B cell (primary cell): ENCODE results near the gene ATRIP. TPM values are rescaled to one million over a fixed set of nuclear protein-coding genes. Genes with fewer than 3 reads are reported as not detected.
"Not testable (repeated sequence)": the region's sequence is repeated elsewhere in the genome, so short reads cannot be mapped to it uniquely, and the experiment has no call there.

Experiments
- ATAC-seq: fragments of 200-7000 bp; cut with Tn5 transposase; one replicate; pipeline ENCODE4 v1.10.0; 2021; ENCODE audit warnings: low read depth, mild to moderate bottlenecking, moderate number of reproducible peaks, moderate library complexity
- CTCF ChIA-PET: fragments of 350-600 bp; sonication (Branson Sonifier 250); formaldehyde crosslinking; loops from one replicate; lab custom pipeline; 2021; ENCODE audit warnings: antibody characterized with exemption, inconsistent platforms; lab: Charles Lee
- POLR2A ChIA-PET: fragments of 350-600 bp; sonication (Branson Sonifier 250); formaldehyde crosslinking; loops from one replicate; lab custom pipeline; 2021; ENCODE audit warnings: antibody characterized with exemption; lab: Charles Lee
- DNase-seq: peaks from one replicate; pipeline ENCODE4 v3.0.0; 2013
- H2AFZ ChIP-seq: 2 replicates; pipeline ENCODE4 v1.6.1; 2012; ENCODE audit warnings: mild to moderate bottlenecking, low read depth, low read length; ENCODE audit not compliant: insufficient read depth, poor library complexity, severe bottlenecking
- H3K27ac ChIP-seq, 2 donors: 1 replicate in 1 of 2; 2 replicates in 1 of 2; pipeline ENCODE4 v1.5.1; 2012 to 2013; ENCODE audit warnings: low read length in 2 of 2, mild to moderate bottlenecking in 2 of 2, moderate library complexity in 1 of 2
- H3K27me3 ChIP-seq, 4 experiments: fragments of 200-600 bp in 1 of 4; sonication (generic) in 1 of 4; replicated peaks in 1 of 4; 1 replicate in 2 of 4; 2 replicates in 2 of 4; pipeline versions ENCODE4 v1.6.1 to v1.7.0; 2013 to 2016; ENCODE audit warnings: low read length in 3 of 4, mild to moderate bottlenecking in 2 of 4, mixed read lengths in 1 of 4, moderate library complexity in 1 of 4; ENCODE audit not compliant: insufficient read depth in 4 of 4, control insufficient read depth in 3 of 4; ENCODE audit errors: control extremely low read depth in 1 of 4
- H3K36me3 ChIP-seq, 2 experiments: replicated peaks in 1 of 2; 1 replicate in 1 of 2; 2 replicates in 1 of 2; pipeline versions ENCODE4 v1.6.1 to v1.7.1; 2013; ENCODE audit warnings: low read length in 1 of 2; ENCODE audit not compliant: insufficient read depth in 2 of 2, control insufficient read depth in 1 of 2; ENCODE audit errors: control extremely low read depth in 1 of 2, extremely low read depth in 1 of 2
- H3K4me1 ChIP-seq, 2 donors: fragments of 200-600 bp in 1 of 2; sonication (generic) in 1 of 2; 1 replicate in 1 of 2; 2 replicates in 1 of 2; pipeline versions ENCODE4 v1.5.1 to v1.6.1; 2013 to 2017; ENCODE audit warnings: low read length in 2 of 2; ENCODE audit not compliant: control insufficient read depth in 2 of 2, insufficient read depth in 2 of 2
- H3K4me2 ChIP-seq: replicated peaks from 2 replicates; pipeline ENCODE3; 2012; ENCODE audit warnings: mild to moderate bottlenecking, low read depth, low read length; ENCODE audit not compliant: poor library complexity, severe bottlenecking
- H3K4me3 ChIP-seq, 5 experiments: fragments of 200-600 bp in 1 of 5; sonication (generic) in 1 of 5; 1 replicate in 3 of 5; 2 replicates in 2 of 5; pipeline versions ENCODE4 v1.5.1 to v1.7.0; 2011 to 2016; ENCODE audit warnings: low read length in 4 of 5, mild to moderate bottlenecking in 4 of 5, low read depth in 2 of 5, control low read depth in 1 of 5, moderate library complexity in 1 of 5; ENCODE audit not compliant: insufficient read depth in 1 of 5; ENCODE audit errors: control extremely low read depth in 1 of 5, extremely low read depth in 1 of 5
- H3K79me2 ChIP-seq: fragments of 200-600 bp; sonication (generic); one replicate; pipeline ENCODE4 v1.6.0; 2016; ENCODE audit warnings: low read length; ENCODE audit not compliant: control insufficient read depth, insufficient read depth
- H3K9ac ChIP-seq: fragments of 200-600 bp; sonication (generic); 2 replicates; pipeline ENCODE4 v1.6.1; 2017; ENCODE audit warnings: mild to moderate bottlenecking, low read length, moderate library complexity
- H3K9me3 ChIP-seq, 3 donors: one replicate each; pipeline versions ENCODE4 v1.6.1 to v1.7.1; 2013; ENCODE audit warnings: low read length in 2 of 3; ENCODE audit not compliant: control insufficient read depth in 2 of 3, insufficient read depth in 1 of 3; ENCODE audit errors: control extremely low read depth in 1 of 3
- H4K20me1 ChIP-seq: 2 replicates; pipeline ENCODE4 v1.6.0; 2012; ENCODE audit warnings: mild to moderate bottlenecking, low read length; ENCODE audit not compliant: insufficient read depth, control insufficient read depth, poor library complexity, severe bottlenecking
- H3K27ac Mint-ChIP-seq: one replicate; pipeline ENCODE4 v1.8.0; 2021; ENCODE audit warnings: mixed read lengths
- H3K27me3 Mint-ChIP-seq: one replicate; pipeline ENCODE4 v1.8.0; 2021; ENCODE audit warnings: mixed read lengths
- H3K4me1 Mint-ChIP-seq: one replicate; pipeline ENCODE4 v1.8.0; 2021; ENCODE audit warnings: mixed read lengths
- H3K4me3 Mint-ChIP-seq: one replicate; pipeline ENCODE4 v1.8.0; 2021; ENCODE audit warnings: mixed read lengths
- H3K9me3 Mint-ChIP-seq: one replicate; pipeline ENCODE4 v1.8.0; 2022; ENCODE audit warnings: mixed read lengths; ENCODE audit not compliant: insufficient read depth
- EZH2 ChIP-seq: IDR thresholded peaks from 2 replicates; pipeline ENCODE4 v1.6.1; 2012; ENCODE audit warnings: borderline replicate concordance, low read depth, mild to moderate bottlenecking, moderate library complexity, low read length; ENCODE audit not compliant: insufficient read depth, poor library complexity, severe bottlenecking
- WGBS: methylation state at CpG from one replicate; pipeline ENCODE4 v1.1.5; 2013; ENCODE audit warnings: missing lambda C conversion rate; ENCODE audit not compliant: insufficient coverage; 5-methylcytosine and 5-hydroxymethylcytosine counted together
- intact Hi-C: fragments of 100-400 bp; cut with micrococcal nuclease; formaldehyde crosslinking; loops from one replicate; pipeline ENCODE4 v1.10.0; 2022
- polyA plus RNA-seq: library from polyadenylated mRNA; depleted of rRNA; stranded (reverse); fragments of >200 nt; gene quantifications from 2 replicates; pipeline ENCODE4 v1.2.3, GENCODE V29; 2012
- total RNA-seq, 2 donors: library from RNA; stranded (reverse); fragments of 120-200 nt in 1 of 2; gene quantifications; 1 replicate in 1 of 2; 2 replicates in 1 of 2; pipeline versions ENCODE4 v1.2.3 to v1.2.4, GENCODE V29; 2013 to 2022

The ATRIP gene
- total and polyA plus RNA-seq, 2 donors (not counting 1 experiment from before 2014, with no cell fraction given), result 10.5 to 11.6 TPM

DNA sequence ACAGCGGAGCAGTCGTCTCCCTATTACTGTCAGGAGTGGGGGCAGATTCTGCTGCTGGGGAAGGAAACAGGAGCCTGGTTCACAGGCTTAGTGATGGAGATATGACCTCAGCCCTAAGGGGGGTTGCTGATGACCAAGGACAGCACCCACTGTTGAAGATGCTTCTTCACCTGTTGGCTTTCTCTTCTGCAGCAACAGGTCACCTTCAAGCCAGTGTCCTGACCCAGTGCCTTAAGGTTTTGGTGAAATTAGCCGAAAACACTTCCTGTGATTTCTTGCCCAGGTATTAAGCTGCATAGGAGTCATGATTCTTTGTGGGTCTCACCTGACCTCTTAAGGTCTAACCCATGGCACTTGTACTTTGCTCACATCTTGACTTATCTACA, 14.0 kb downstream of the ATRIP start:
- no peaks in the 10 kb centered on the region for H4K20me1 ChIP-seq
- no peaks in the 10 kb centered on the region for H3K9me3 Mint-ChIP-seq
- H3K4me1 Mint-ChIP-seq, result peaks cover 5% of the 10 kb centered on the region
- POLR2A ChIA-PET, result no interaction called here
- no peaks in the 10 kb centered on the region for H3K27me3 Mint-ChIP-seq
- no peak overlapping the region for H3K4me3 ChIP-seq
- no peak for TF ChIP-seq EZH2
- no peak overlapping the region for H3K27ac ChIP-seq
- no peak overlapping the region for H2AFZ ChIP-seq
- H3K27ac Mint-ChIP-seq, result no peak overlapping the region
- no peaks in the 10 kb centered on the region for H3K27me3 ChIP-seq
- H3K79me2 ChIP-seq, result peaks cover 5% of the 10 kb centered on the region
- H3K4me2 ChIP-seq, result no peak overlapping the region
- intact Hi-C loops, result loop anchor here (10.0 kb wide), 1 partner anchor 224 kb away; the partner anchor contains the start of gene NCKIPSD
- H3K9me3 ChIP-seq, result no peaks in the 10 kb centered on the region
- peaks cover 4 to 5% of the 10 kb centered on the region in 2 donors for H3K4me1 ChIP-seq
- ATAC-seq (no peak), DNase-seq (no peak)
- WGBS, result 100% methylated on average over 3 of the region's 3 CpGs
- no peak overlapping the region for H3K4me3 Mint-ChIP-seq
- CTCF ChIA-PET, result interaction anchor here (1.0 to 1.4 kb wide), 2 partner anchors 24 to 60 kb away, joined by 4 read pairs; no protein-coding TSS in a partner anchor
- H3K36me3 ChIP-seq, result peaks cover 4 to 27% of the 10 kb centered on the region in 2 experiments
- H3K9ac ChIP-seq, result no peak overlapping the region

DNA sequence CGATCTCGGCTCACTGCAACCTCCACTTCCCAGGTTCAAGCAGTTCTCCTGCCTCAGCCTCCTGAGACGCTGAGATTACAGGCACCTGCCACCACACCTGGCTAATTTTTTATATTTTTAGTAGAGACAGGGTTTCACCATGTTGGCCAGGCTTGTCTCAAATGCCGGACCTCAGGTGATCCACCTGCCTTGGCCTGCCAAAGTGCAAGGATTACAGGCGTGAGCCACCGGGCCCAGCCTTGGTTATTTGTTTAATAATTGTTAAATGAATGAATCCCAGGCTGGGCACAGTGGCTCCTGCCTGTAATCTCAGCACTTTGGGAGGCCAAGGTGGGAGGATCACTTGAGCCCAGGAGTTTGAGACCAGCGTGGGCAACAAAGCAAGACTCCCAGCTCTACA, 15.2 kb downstream of the ATRIP start:
- CTCF ChIA-PET, result interaction anchor here (0.9 to 17.7 kb wide), 3 partner anchors 29 to 87 kb away, joined by 3 to 240 read pairs (median 3); partner anchors contain the start of gene SHISA5
- not testable (repeated sequence) for H4K20me1 ChIP-seq, ATAC-seq, H3K27ac ChIP-seq, H3K9ac ChIP-seq, H3K4me3 ChIP-seq, H3K9me3 Mint-ChIP-seq, H3K4me2 ChIP-seq, H3K4me3 Mint-ChIP-seq, H3K27me3 Mint-ChIP-seq, H3K9me3 ChIP-seq, DNase-seq, H3K27ac Mint-ChIP-seq, H3K27me3 ChIP-seq, H2AFZ ChIP-seq
- intact Hi-C loops, result loop anchor here (10.0 kb wide), 1 partner anchor 223 kb away; the partner anchor contains the start of gene NCKIPSD
- peaks cover 14% of the 10 kb centered on the region for H3K4me1 Mint-ChIP-seq
- Histone ChIP-seq H3K4me1 (peaks cover 10 to 13% of the 10 kb centered on the region in 2 donors), H3K79me2 (peaks cover 18% of the 10 kb centered on the region), H3K36me3 (peaks cover 4 to 27% of the 10 kb centered on the region in 2 experiments)
- WGBS, result 100% methylated on average over 5 of the region's 7 CpGs
- POLR2A ChIA-PET, result interaction anchor here (0.6 to 0.7 kb wide), 2 partner anchors 14 to 477 kb away, joined by 3 to 4 read pairs; no protein-coding TSS in a partner anchor
